B cell (primary cell): Measurements from ENCODE around the gene IL20. TPM values are rescaled to one million over a fixed set of nuclear protein-coding genes. Genes with fewer than 3 reads are reported as not detected.
"Not testable (repeated sequence)": the region's sequence is repeated elsewhere in the genome, so short reads cannot be mapped to it uniquely, and the experiment has no call there.

Source experiments
- ATAC-seq: fragments of 200-7000 bp; cut with Tn5 transposase; one replicate; pipeline ENCODE4 v1.10.0; 2021; ENCODE audit warnings: low read depth, mild to moderate bottlenecking, moderate number of reproducible peaks, moderate library complexity
- CTCF ChIA-PET: fragments of 350-600 bp; sonication (Branson Sonifier 250); formaldehyde crosslinking; loops from one replicate; lab custom pipeline; 2021; ENCODE audit warnings: antibody characterized with exemption, inconsistent platforms; lab: Charles Lee
- POLR2A ChIA-PET: fragments of 350-600 bp; sonication (Branson Sonifier 250); formaldehyde crosslinking; loops from one replicate; lab custom pipeline; 2021; ENCODE audit warnings: antibody characterized with exemption; lab: Charles Lee
- DNase-seq: peaks from one replicate; pipeline ENCODE4 v3.0.0; 2013
- H2AFZ ChIP-seq: 2 replicates; pipeline ENCODE4 v1.6.1; 2012; ENCODE audit warnings: mild to moderate bottlenecking, low read depth, low read length; ENCODE audit not compliant: insufficient read depth, poor library complexity, severe bottlenecking
- H3K27ac ChIP-seq, 2 donors: 1 replicate in 1 of 2; 2 replicates in 1 of 2; pipeline ENCODE4 v1.5.1; 2012 to 2013; ENCODE audit warnings: low read length in 2 of 2, mild to moderate bottlenecking in 2 of 2, moderate library complexity in 1 of 2
- H3K27me3 ChIP-seq, 4 experiments: fragments of 200-600 bp in 1 of 4; sonication (generic) in 1 of 4; replicated peaks in 1 of 4; 1 replicate in 2 of 4; 2 replicates in 2 of 4; pipeline versions ENCODE4 v1.6.1 to v1.7.0; 2013 to 2016; ENCODE audit warnings: low read length in 3 of 4, mild to moderate bottlenecking in 2 of 4, mixed read lengths in 1 of 4, moderate library complexity in 1 of 4; ENCODE audit not compliant: insufficient read depth in 4 of 4, control insufficient read depth in 3 of 4; ENCODE audit errors: control extremely low read depth in 1 of 4
- H3K36me3 ChIP-seq, 2 experiments: replicated peaks in 1 of 2; 1 replicate in 1 of 2; 2 replicates in 1 of 2; pipeline versions ENCODE4 v1.6.1 to v1.7.1; 2013; ENCODE audit warnings: low read length in 1 of 2; ENCODE audit not compliant: insufficient read depth in 2 of 2, control insufficient read depth in 1 of 2; ENCODE audit errors: control extremely low read depth in 1 of 2, extremely low read depth in 1 of 2
- H3K4me1 ChIP-seq, 2 donors: fragments of 200-600 bp in 1 of 2; sonication (generic) in 1 of 2; 1 replicate in 1 of 2; 2 replicates in 1 of 2; pipeline versions ENCODE4 v1.5.1 to v1.6.1; 2013 to 2017; ENCODE audit warnings: low read length in 2 of 2; ENCODE audit not compliant: control insufficient read depth in 2 of 2, insufficient read depth in 2 of 2
- H3K4me2 ChIP-seq: replicated peaks from 2 replicates; pipeline ENCODE3; 2012; ENCODE audit warnings: mild to moderate bottlenecking, low read depth, low read length; ENCODE audit not compliant: poor library complexity, severe bottlenecking
- H3K4me3 ChIP-seq, 5 experiments: fragments of 200-600 bp in 1 of 5; sonication (generic) in 1 of 5; 1 replicate in 3 of 5; 2 replicates in 2 of 5; pipeline versions ENCODE4 v1.5.1 to v1.7.0; 2011 to 2016; ENCODE audit warnings: low read length in 4 of 5, mild to moderate bottlenecking in 4 of 5, low read depth in 2 of 5, control low read depth in 1 of 5, moderate library complexity in 1 of 5; ENCODE audit not compliant: insufficient read depth in 1 of 5; ENCODE audit errors: control extremely low read depth in 1 of 5, extremely low read depth in 1 of 5
- H3K79me2 ChIP-seq: fragments of 200-600 bp; sonication (generic); one replicate; pipeline ENCODE4 v1.6.0; 2016; ENCODE audit warnings: low read length; ENCODE audit not compliant: control insufficient read depth, insufficient read depth
- H3K9ac ChIP-seq: fragments of 200-600 bp; sonication (generic); 2 replicates; pipeline ENCODE4 v1.6.1; 2017; ENCODE audit warnings: mild to moderate bottlenecking, low read length, moderate library complexity
- H3K9me3 ChIP-seq, 3 donors: one replicate each; pipeline versions ENCODE4 v1.6.1 to v1.7.1; 2013; ENCODE audit warnings: low read length in 2 of 3; ENCODE audit not compliant: control insufficient read depth in 2 of 3, insufficient read depth in 1 of 3; ENCODE audit errors: control extremely low read depth in 1 of 3
- H4K20me1 ChIP-seq: 2 replicates; pipeline ENCODE4 v1.6.0; 2012; ENCODE audit warnings: mild to moderate bottlenecking, low read length; ENCODE audit not compliant: insufficient read depth, control insufficient read depth, poor library complexity, severe bottlenecking
- H3K27ac Mint-ChIP-seq: one replicate; pipeline ENCODE4 v1.8.0; 2021; ENCODE audit warnings: mixed read lengths
- H3K27me3 Mint-ChIP-seq: one replicate; pipeline ENCODE4 v1.8.0; 2021; ENCODE audit warnings: mixed read lengths
- H3K4me1 Mint-ChIP-seq: one replicate; pipeline ENCODE4 v1.8.0; 2021; ENCODE audit warnings: mixed read lengths
- H3K4me3 Mint-ChIP-seq: one replicate; pipeline ENCODE4 v1.8.0; 2021; ENCODE audit warnings: mixed read lengths
- H3K9me3 Mint-ChIP-seq: one replicate; pipeline ENCODE4 v1.8.0; 2022; ENCODE audit warnings: mixed read lengths; ENCODE audit not compliant: insufficient read depth
- WGBS: methylation state at CpG from one replicate; pipeline ENCODE4 v1.1.5; 2013; ENCODE audit warnings: missing lambda C conversion rate; ENCODE audit not compliant: insufficient coverage; 5-methylcytosine and 5-hydroxymethylcytosine counted together
- intact Hi-C: fragments of 100-400 bp; cut with micrococcal nuclease; formaldehyde crosslinking; loops from one replicate; pipeline ENCODE4 v1.10.0; 2022
- polyA plus RNA-seq: library from polyadenylated mRNA; depleted of rRNA; stranded (reverse); fragments of >200 nt; gene quantifications from 2 replicates; pipeline ENCODE4 v1.2.3, GENCODE V29; 2012
- total RNA-seq, 2 donors: library from RNA; stranded (reverse); fragments of 120-200 nt in 1 of 2; gene quantifications; 1 replicate in 1 of 2; 2 replicates in 1 of 2; pipeline versions ENCODE4 v1.2.3 to v1.2.4, GENCODE V29; 2013 to 2022

The IL20 gene
- total and polyA plus RNA-seq, 2 donors (not counting 1 experiment from before 2014, with no cell fraction given) = not detected

DNA sequence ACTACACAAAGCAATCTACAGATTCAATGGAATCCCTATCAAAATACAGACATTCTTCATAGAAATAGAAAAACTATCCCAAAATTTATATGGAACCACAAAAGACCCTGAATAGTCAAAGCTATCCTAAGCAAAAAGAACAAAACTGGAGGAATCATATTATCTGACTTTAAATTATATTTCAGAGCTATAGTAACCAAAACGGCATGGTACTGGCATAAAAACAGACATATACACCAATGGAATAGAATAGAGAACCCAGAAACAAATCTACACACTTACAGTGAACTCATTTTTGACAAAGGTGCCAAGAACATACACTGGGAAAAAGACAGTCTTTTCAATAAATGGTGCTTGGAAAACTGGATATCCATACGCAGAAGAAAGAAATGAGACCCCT, 12.8 kb upstream of the IL20 start:
- H3K4me1 Mint-ChIP-seq, H3K4me1 ChIP-seq, H3K79me2 ChIP-seq, H3K27ac ChIP-seq, H3K27me3 ChIP-seq, H3K9me3 Mint-ChIP-seq, H3K4me3 ChIP-seq, H3K4me3 Mint-ChIP-seq, H3K4me2 ChIP-seq, H3K9ac ChIP-seq, H3K36me3 ChIP-seq, intact Hi-C loops, H3K27ac Mint-ChIP-seq, ATAC-seq, H2AFZ ChIP-seq, H3K9me3 ChIP-seq, DNase-seq, H4K20me1 ChIP-seq, POLR2A ChIA-PET: not testable (repeated sequence)
- CTCF ChIA-PET = interaction anchor here (1.3 kb wide), 1 partner anchor 24 kb away, joined by 3 read pairs; no protein-coding TSS in a partner anchor
- WGBS = no CpG with 5 or more reads among the region's 2 CpGs
- H3K27me3 Mint-ChIP-seq = peaks cover 21% of the 10 kb centered on the region

DNA sequence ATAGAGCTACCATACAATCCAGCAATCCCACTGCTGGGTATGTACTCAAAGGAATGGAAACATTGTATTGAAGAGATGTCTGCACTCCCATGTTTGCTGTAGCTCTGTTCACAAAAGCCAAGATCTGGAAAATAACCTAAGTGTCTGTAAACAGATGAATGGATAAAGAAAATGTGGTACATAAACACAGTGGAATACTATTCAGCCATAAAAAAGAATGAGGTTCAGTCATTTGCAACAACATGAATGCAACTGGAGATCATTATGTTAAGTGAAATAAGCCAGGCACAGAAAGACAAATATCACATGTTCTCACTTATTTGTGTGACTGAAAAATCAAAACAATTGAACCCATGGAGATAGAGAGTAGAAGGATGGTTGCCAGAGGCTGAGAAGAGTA, 11.7 kb upstream of the IL20 start:
- H3K4me1 ChIP-seq, H3K36me3 ChIP-seq, DNase-seq, H3K9ac ChIP-seq, H3K4me3 ChIP-seq, POLR2A ChIA-PET, intact Hi-C loops, H4K20me1 ChIP-seq, H2AFZ ChIP-seq, ATAC-seq, H3K4me3 Mint-ChIP-seq, H3K27ac ChIP-seq, H3K4me2 ChIP-seq, H3K79me2 ChIP-seq, H3K27ac Mint-ChIP-seq, H3K9me3 Mint-ChIP-seq, H3K4me1 Mint-ChIP-seq, H3K27me3 ChIP-seq, H3K9me3 ChIP-seq: not testable (repeated sequence)
- CTCF ChIA-PET = interaction anchor here (1.3 to 4.5 kb wide), 3 partner anchors 21 to 119 kb away, joined by 3 to 19 read pairs (median 3); no protein-coding TSS in a partner anchor
- H3K27me3 Mint-ChIP-seq = peaks cover 17% of the 10 kb centered on the region
